ENCODE results near the gene KLRC1.

- TF ChIP-seq CTCF (IDR thresholded peaks at IDR 0.05; ENCODE audit: low read depth, low read length, poor library complexity, severe bottlenecking) (no peak), EZH2phosphoT487 (IDR thresholded peaks at IDR 0.05; ENCODE audit: borderline replicate concordance, low read length) (no peak)
Observed at GRCh38 chr12:10491766-10492165, 38.6 kb upstream of the KLRC1 start.

Measured in DOHH2 (cell line).